Testis (tissue), 2 donors: ENCODE data around the gene CCHCR1.

Source experiments
- POLR2A ChIP-seq: fragments of 450-650 bp; IDR thresholded peaks from one replicate; pipeline ENCODE4 v1.6.1; 2017; ENCODE audit warnings: antibody characterized with exemption, mild to moderate bottlenecking, moderate library complexity
- TF ChIP-seq, protein P1 (sequence below), 3 experiments: fragments of 450-650 bp in 2 of 3; fragments of 200-600 bp in 1 of 3; sonication (generic) in 1 of 3; IDR thresholded peaks; one replicate each; pipeline ENCODE4 v1.5.1; 2016 to 2019; ENCODE audit warnings: antibody characterized with exemption in 3 of 3, mild to moderate bottlenecking in 2 of 3, moderate library complexity in 1 of 3

DNA sequence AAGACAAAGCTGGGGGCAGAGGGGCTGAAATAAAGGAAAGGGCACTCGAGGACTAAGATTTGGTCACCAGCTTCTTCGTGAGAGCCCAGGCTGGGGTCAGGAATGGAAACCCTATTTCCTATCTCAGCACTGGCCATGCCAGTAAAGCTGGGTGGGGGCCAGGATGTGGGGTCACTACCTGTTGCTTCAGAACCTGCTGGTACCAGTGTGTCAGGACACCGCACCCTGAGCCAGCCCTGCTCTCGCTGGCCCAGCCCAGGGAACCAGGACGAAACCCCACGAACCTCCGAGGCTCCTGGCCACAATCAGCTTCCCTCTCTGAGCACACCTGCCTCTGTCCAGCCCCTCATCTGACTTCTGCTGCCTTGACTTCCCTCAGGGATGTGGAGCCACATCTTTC is 39.4 kb downstream of the CCHCR1 start:
- no peak for TF ChIP-seq POLR2A
- TF ChIP-seq, protein P1, sequence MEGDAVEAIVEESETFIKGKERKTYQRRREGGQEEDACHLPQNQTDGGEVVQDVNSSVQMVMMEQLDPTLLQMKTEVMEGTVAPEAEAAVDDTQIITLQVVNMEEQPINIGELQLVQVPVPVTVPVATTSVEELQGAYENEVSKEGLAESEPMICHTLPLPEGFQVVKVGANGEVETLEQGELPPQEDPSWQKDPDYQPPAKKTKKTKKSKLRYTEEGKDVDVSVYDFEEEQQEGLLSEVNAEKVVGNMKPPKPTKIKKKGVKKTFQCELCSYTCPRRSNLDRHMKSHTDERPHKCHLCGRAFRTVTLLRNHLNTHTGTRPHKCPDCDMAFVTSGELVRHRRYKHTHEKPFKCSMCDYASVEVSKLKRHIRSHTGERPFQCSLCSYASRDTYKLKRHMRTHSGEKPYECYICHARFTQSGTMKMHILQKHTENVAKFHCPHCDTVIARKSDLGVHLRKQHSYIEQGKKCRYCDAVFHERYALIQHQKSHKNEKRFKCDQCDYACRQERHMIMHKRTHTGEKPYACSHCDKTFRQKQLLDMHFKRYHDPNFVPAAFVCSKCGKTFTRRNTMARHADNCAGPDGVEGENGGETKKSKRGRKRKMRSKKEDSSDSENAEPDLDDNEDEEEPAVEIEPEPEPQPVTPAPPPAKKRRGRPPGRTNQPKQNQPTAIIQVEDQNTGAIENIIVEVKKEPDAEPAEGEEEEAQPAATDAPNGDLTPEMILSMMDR (IDR thresholded peaks at IDR 0.05) = no peak
